D721Med (cell line): ENCODE measurements around the gene PBX4.

Experiments used
- DNase-seq: peaks from one replicate; pipeline ENCODE4 v3.0.0; 2011; ENCODE audit warnings: low spot score; ENCODE audit not compliant: insufficient read length
- FAIRE-seq: peaks from 2 replicates; lab custom pipeline; 2011; peaks lifted over from hg19 to GRCh38; lab: Jason Lieb, UNC
- TF ChIP-seq, protein P1 (sequence below): IDR thresholded peaks from 2 replicates; pipeline ENCODE4 v1.5.1; 2012; ENCODE audit warnings: mild to moderate bottlenecking, control low read depth; ENCODE audit not compliant: insufficient read depth; ENCODE audit errors: missing control alignments

Gene PBX4

DNA sequence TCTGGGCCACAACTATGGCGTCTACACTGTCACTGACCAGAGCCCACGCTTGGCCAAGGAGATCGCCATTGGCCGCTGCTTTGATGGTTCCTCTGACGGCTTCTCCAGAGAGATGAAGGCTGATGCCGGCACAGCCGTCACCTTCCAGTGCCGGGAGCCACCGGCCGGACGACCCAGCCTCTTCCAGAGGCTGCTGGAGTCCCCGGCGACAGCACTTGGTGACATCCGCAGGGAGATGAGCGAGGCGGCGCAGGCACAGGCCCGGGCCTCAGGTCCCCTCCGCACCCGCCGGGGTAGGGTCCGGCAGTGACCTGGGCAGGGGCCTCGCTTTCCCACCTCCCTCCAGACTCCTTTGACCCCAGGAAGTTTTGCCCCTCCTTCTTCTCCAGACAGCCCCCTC, 72.8 kb downstream of the PBX4 start:
- DNase-seq (no peak), FAIRE-seq (no peak)
- TF ChIP-seq, protein P1, sequence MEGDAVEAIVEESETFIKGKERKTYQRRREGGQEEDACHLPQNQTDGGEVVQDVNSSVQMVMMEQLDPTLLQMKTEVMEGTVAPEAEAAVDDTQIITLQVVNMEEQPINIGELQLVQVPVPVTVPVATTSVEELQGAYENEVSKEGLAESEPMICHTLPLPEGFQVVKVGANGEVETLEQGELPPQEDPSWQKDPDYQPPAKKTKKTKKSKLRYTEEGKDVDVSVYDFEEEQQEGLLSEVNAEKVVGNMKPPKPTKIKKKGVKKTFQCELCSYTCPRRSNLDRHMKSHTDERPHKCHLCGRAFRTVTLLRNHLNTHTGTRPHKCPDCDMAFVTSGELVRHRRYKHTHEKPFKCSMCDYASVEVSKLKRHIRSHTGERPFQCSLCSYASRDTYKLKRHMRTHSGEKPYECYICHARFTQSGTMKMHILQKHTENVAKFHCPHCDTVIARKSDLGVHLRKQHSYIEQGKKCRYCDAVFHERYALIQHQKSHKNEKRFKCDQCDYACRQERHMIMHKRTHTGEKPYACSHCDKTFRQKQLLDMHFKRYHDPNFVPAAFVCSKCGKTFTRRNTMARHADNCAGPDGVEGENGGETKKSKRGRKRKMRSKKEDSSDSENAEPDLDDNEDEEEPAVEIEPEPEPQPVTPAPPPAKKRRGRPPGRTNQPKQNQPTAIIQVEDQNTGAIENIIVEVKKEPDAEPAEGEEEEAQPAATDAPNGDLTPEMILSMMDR: no peak

DNA sequence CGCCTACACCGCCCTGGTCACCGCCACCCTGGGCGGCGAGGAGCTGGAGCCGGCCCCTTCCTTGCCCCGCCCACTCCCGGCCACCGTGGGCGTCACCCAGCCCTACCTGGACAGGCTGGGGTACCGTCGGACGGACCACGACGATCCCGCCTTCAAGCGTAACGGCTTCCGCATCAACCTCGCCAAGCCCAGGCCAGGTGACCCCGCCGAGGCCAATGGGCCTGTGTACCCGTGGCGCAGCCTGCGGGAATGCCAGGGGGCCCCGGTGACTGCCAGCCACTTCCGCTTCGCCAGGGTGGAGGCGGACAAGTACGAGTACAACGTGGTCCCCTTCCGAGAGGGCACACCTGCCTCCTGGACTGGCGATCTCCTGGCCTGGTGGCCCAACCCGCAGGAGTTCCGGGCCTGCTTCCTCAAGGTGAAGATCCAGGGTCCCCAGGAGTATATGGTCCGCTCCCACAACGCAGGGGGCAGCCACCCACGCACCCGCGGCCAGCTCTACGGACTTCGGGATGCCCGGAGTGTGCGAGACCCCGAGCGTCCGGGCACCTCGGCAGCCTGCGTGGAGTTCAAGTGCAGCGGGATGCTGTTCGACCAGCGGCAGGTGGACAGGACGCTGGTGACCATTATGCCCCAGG, 73.4 kb downstream of the PBX4 start:
- no peak for DNase-seq
- TF ChIP-seq, protein P1: no peak
- no peak for FAIRE-seq

DNA sequence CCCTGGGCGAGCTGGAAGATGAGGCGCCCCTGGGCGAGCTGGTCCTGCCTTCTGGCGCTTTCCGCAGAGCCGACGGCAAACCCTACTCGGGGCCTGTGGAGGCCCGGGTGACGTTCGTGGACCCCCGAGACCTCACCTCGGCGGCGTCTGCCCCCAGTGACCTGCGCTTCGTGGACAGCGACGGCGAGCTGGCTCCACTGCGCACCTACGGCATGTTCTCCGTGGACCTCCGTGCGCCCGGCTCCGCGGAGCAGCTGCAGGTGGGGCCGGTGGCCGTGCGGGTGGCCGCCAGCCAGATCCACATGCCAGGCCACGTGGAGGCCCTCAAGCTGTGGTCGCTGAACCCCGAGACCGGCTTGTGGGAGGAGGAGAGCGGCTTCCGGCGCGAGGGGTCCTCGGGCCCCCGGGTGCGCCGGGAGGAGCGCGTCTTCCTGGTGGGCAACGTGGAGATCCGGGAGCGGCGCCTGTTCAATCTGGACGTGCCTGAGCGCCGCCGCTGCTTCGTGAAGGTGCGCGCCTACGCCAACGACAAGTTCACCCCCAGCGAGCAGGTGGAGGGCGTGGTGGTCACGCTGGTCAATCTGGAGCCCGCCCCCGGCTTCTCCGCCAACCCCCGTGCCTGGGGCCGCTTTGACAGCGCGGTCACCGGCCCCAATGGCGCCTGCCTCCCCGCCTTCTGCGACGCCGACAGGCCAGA, 74.1 kb downstream of the PBX4 start:
- no peak for DNase-seq
- FAIRE-seq: no peak
- TF ChIP-seq, protein P1: no peak

DNA sequence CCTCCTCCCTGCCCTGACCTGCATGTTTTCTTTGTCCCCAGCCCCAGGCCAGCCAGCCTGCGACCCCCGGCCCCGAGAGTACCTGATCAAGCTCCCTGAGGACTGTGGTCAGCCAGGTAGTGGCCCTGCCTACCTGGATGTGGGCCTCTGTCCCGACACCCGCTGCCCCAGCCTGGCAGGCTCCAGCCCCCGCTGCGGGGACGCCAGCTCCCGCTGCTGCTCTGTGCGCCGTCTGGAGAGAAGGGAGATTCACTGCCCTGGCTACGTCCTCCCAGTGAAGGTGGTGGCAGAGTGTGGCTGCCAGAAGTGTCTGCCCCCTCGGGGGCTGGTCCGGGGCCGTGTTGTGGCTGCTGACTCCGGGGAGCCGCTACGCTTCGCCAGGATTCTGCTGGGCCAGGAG, 74.8 kb downstream of the PBX4 start:
- TF ChIP-seq, protein P1: no peak
- no peak for FAIRE-seq
- no peak for DNase-seq

GRCh38 chr19:19543101-19543500, 75.4 kb downstream of the PBX4 start:
- TF ChIP-seq, protein P1: no peak
- DNase-seq (no peak), FAIRE-seq (no peak)

DNA sequence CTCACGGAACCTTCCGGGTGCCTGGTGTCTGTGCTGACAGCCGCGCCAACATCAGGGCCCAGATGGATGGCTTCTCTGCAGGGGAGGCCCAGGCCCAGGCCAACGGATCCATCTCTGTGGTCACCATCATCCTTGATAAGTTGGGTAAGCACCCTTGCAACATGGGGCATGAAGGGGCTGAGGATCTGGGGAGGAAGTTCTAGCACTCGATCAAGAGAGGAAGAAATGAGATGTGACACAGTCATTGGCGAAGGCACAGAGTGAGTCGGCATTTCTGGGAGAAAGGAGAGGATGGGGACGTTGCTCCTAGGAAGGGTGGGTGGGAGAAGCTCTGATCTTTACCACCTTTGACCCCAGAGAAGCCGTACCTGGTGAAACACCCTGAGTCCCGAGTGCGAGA, 76.0 kb downstream of the PBX4 start:
- no peak for DNase-seq
- TF ChIP-seq, protein P1: no peak
- FAIRE-seq: no peak

GRCh38 chr19:19541616-19542015, 76.9 kb downstream of the PBX4 start:
- no peak for DNase-seq
- no peak for FAIRE-seq
- TF ChIP-seq, protein P1: no peak
